Measurements from ENCODE around the gene CTIF. TPM values are rescaled to one million over a fixed set of nuclear protein-coding genes. Genes with fewer than 3 reads are reported as not detected.

CTIF gene
- total and polyA plus RNA-seq, 12 donors = 44.5 to 74.1 (median 58.9) TPM

DNA sequence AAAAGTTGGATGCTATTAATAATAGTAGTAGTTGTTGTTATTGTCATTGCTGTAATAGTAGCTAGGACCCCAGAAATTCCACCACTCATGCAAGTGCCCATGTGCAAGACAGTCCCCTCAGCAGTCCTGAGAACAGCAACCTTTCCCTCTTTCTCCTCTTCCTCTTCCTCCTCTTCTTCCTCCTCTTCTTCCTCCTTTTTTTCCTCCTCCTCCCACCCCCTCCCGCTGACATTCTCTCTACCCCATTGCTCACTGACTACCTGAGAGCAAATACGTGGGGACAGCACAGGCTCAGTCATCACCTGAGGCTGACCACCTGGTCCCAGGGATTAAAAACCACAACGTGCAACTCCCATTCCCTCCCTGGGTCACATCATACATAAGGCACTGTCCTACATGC lies 370.1 kb downstream of the CTIF start:
- Histone ChIP-seq H3K4me1 (peaks cover 0 to 4% (median 0%) of the 10 kb centered on the region in 9 donors), H3K4me3 (no peak overlapping the region), H3K27ac (no peak overlapping the region), H3K27me3 (no peaks in the 10 kb centered on the region), H3K9me3 (peaks cover 0 to 16% (median 4%) of the 10 kb centered on the region in 11 donors), H3K36me3 (no peaks in the 10 kb centered on the region)
- WGBS, 2 donors = 84 to 86% methylated on average over 3 of the region's 3 CpGs
- DNase-seq (no peak), ATAC-seq (no peak)
- intact Hi-C loops (cut with DNase I) = no loop called here
- TF ChIP-seq, protein P1, sequence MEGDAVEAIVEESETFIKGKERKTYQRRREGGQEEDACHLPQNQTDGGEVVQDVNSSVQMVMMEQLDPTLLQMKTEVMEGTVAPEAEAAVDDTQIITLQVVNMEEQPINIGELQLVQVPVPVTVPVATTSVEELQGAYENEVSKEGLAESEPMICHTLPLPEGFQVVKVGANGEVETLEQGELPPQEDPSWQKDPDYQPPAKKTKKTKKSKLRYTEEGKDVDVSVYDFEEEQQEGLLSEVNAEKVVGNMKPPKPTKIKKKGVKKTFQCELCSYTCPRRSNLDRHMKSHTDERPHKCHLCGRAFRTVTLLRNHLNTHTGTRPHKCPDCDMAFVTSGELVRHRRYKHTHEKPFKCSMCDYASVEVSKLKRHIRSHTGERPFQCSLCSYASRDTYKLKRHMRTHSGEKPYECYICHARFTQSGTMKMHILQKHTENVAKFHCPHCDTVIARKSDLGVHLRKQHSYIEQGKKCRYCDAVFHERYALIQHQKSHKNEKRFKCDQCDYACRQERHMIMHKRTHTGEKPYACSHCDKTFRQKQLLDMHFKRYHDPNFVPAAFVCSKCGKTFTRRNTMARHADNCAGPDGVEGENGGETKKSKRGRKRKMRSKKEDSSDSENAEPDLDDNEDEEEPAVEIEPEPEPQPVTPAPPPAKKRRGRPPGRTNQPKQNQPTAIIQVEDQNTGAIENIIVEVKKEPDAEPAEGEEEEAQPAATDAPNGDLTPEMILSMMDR (IDR thresholded peaks at IDR 0.05) = no peak

DNA sequence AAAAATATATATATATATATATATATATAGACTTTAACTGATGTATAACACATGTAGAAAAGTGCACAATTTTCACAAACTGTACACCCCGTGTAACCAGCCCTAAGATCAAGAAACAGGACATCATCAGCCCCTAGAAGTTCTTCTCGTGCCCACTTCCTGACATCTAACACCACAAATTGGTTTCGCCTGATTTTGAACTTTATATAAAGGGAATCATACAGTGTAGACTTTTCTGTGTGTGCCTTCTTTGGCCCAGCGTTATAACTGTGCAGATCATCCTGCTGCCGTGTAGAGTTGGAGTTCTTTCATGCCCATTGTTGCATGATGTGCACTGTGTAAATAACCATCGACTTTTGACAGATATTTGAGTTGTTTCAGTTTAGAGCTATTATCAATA lies 370.9 kb downstream of the CTIF start:
- ATAC-seq (no peak), DNase-seq (no peak)
- intact Hi-C loops (cut with DNase I) = no loop called here
- Histone ChIP-seq H3K27me3 (no peaks in the 10 kb centered on the region), H3K27ac (no peak overlapping the region), H3K4me3 (no peak overlapping the region), H3K36me3 (no peaks in the 10 kb centered on the region), H3K9me3 (peaks cover 0 to 8% (median 2%) of the 10 kb centered on the region in 11 donors), H3K4me1 (peaks cover 0 to 4% (median 0%) of the 10 kb centered on the region in 9 donors)
- TF ChIP-seq, protein P1 (IDR thresholded peaks at IDR 0.05) = no peak
- 89% methylated on average over 6 of the region's 6 CpGs for WGBS, 2 donors

DNA sequence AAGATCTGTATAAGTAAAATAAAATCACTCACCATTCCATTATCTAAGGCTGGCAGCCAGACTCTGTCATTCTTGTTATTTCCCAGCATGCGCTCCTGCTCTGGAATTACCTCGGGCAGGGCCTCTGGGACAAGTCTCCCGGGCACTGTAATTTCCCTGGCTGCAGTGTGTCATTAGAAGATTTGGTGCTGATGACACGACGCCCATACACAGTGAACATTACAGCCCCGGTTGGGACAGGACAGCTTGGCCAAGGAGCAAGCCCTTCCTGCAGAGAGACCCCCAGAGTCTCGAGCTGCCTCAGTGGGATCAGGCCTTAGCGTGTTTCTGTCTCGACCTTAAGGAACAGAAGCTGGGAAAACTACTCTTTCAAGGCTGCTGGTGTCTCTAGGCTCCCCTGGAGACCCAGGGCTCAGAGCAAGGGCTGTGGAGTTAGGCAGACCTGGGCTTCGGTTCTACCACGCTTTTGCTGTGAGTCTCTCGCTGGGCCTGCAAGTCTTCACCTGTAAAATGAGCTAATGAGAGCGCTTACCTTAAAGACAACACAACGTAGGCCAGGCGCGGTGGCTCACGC lies 372.2 kb downstream of the CTIF start:
- DNase-seq = no peak
- Histone ChIP-seq H3K4me3 (no peak overlapping the region), H3K9me3 (no peaks in the 10 kb centered on the region), H3K36me3 (no peaks in the 10 kb centered on the region), H3K4me1 (peaks cover 0 to 9% (median 6%) of the 10 kb centered on the region in 9 donors), H3K27me3 (no peaks in the 10 kb centered on the region), H3K27ac (no peak overlapping the region)
- TF ChIP-seq, protein P1 (IDR thresholded peaks at IDR 0.05) = no peak
- intact Hi-C loops (cut with DNase I) = no loop called here
- 87% methylated on average over 17 of the region's 17 CpGs for WGBS, 2 donors
- no peak for ATAC-seq

Small RNAs within 50 kb of the gene (microRNA-seq; reads per million reads assigned to microRNA genes)
- gene MIR4743 = 0 to 1.0 reads per million in 2 donors

Other genes starting within 250 kb of the CTIF start
- gene ZBTB7C, start 129.6 kb upstream of the CTIF start, total RNA-seq = 1 to 10 TPM in 8 of 10 donors, under 1 TPM in 2; 0.86 to 6.3 (median 1.5) TPM
- gene ZBTB7C, start 129.6 kb upstream of the CTIF start, polyA plus RNA-seq = under 1 TPM; 0.49 to 0.80 TPM

Data from heart right ventricle (tissue), 16 donors.